CD4-positive, CD25-positive, alpha-beta regulatory T cell (primary cell): ENCODE measurements around the gene COL17A1. TPM values are rescaled to one million over a fixed set of nuclear protein-coding genes. Genes with fewer than 3 reads are reported as not detected.

ENCODE experiments used
- ATAC-seq, 2 donors: fragments of 150-1000 bp; cut with Tn5 transposase; one replicate each; pipeline ENCODE4 v1.10.0; 2021; ENCODE audit warnings: low read depth in 2 of 2, moderate number of reproducible peaks in 2 of 2, moderate library complexity in 1 of 2
- DNase-seq, 3 donors: peaks; one replicate each; pipeline versions ENCODE4 v3.0.0 to v3.0.0-alpha.2; 2012 to 2022; ENCODE audit warnings: mixed read lengths in 1 of 3
- H3K27ac ChIP-seq: one replicate; pipeline ENCODE4 v1.7.0; 2013; ENCODE audit warnings: mild to moderate bottlenecking, low read length; ENCODE audit not compliant: insufficient read depth, poor library complexity, severe bottlenecking
- H3K27me3 ChIP-seq: one replicate; pipeline ENCODE4 v1.7.0; 2013; ENCODE audit warnings: low read length; ENCODE audit not compliant: control insufficient read depth, insufficient read depth
- H3K36me3 ChIP-seq: one replicate; pipeline ENCODE4 v1.7.0; 2013; ENCODE audit warnings: mild to moderate bottlenecking, low read length, moderate library complexity; ENCODE audit not compliant: control insufficient read depth, insufficient read depth
- H3K4me1 ChIP-seq: 2 replicates; pipeline ENCODE4 v1.7.0; 2013; ENCODE audit warnings: mild to moderate bottlenecking, low read length; ENCODE audit not compliant: insufficient read depth, control insufficient read depth, poor library complexity, severe bottlenecking
- H3K4me3 ChIP-seq: one replicate; pipeline ENCODE4 v1.7.0; 2013; ENCODE audit warnings: low read depth, mild to moderate bottlenecking, low read length, moderate library complexity
- H3K9me3 ChIP-seq, 2 experiments: 1 replicate in 1 of 2; 2 replicates in 1 of 2; pipeline ENCODE4 v1.7.0; 2013; ENCODE audit warnings: low read length in 2 of 2, mild to moderate bottlenecking in 1 of 2, moderate library complexity in 1 of 2; ENCODE audit not compliant: control insufficient read depth in 2 of 2
- H3K27ac Mint-ChIP-seq, 3 donors: one replicate each; pipeline ENCODE4 v1.8.0; 2020 to 2022; ENCODE audit warnings: mild to moderate bottlenecking in 3 of 3, mixed read lengths in 3 of 3, moderate library complexity in 2 of 3
- H3K27me3 Mint-ChIP-seq: one replicate; pipeline ENCODE4 v1.8.0; 2022; ENCODE audit warnings: mild to moderate bottlenecking, mixed read lengths
- H3K36me3 Mint-ChIP-seq: one replicate; pipeline ENCODE4 v1.8.0; 2020; ENCODE audit warnings: mixed read lengths
- H3K4me1 Mint-ChIP-seq, 4 donors: one replicate each; pipeline ENCODE4 v1.8.0; 2020 to 2022; ENCODE audit warnings: mixed read lengths in 4 of 4, mild to moderate bottlenecking in 1 of 4
- H3K4me3 Mint-ChIP-seq, 4 donors: one replicate each; pipeline ENCODE4 v1.8.0; 2020 to 2022; ENCODE audit warnings: mild to moderate bottlenecking in 4 of 4, mixed read lengths in 4 of 4, moderate library complexity in 3 of 4
- H3K9me3 Mint-ChIP-seq, 7 donors: one replicate each; pipeline ENCODE4 v1.8.0; 2020 to 2022; ENCODE audit warnings: mixed read lengths in 7 of 7, mild to moderate bottlenecking in 3 of 7, moderate library complexity in 2 of 7
- polyA plus RNA-seq, 4 donors: library from polyadenylated mRNA; unstranded; fragments of 300-500 nt; fragmentation: Illumina TruSeq; gene quantifications; one replicate each; pipeline ENCODE4 v1.2.3, GENCODE V29; 2021
- total RNA-seq: library from RNA; stranded (reverse); gene quantifications from one replicate; pipeline ENCODE4 v1.2.3, GENCODE V29; 2022

Gene COL17A1
- total RNA-seq (not detected), polyA plus RNA-seq (under 1 TPM in 1 of 4 donors, not detected in 3; 0.24 TPM)

GRCh38 chr10:104085801-104086400, at the start of gene COL17A1:
Gene COL17A1, minus strand, starts transcription at chr10:104085880. Its CDS starts 5,207 bp downstream, at chr10:104080673.
- peaks cover 0 to 1% (median 0%) of the 10 kb centered on the region in 4 donors for H3K4me1 Mint-ChIP-seq
- H3K27ac ChIP-seq: no peak within 1 kb of the TSS
- no peaks in the 10 kb centered on the region for H3K36me3 Mint-ChIP-seq
- H3K4me3 Mint-ChIP-seq: no peak within 1 kb of the TSS
- peaks cover 8% of the 10 kb centered on the region for H3K27me3 Mint-ChIP-seq
- no peak within 1 kb of the TSS for H3K4me3 ChIP-seq
- no peaks in the 10 kb centered on the region for H3K9me3 Mint-ChIP-seq
- no peaks in the 10 kb centered on the region for H3K9me3 ChIP-seq
- peaks cover 3% of the 10 kb centered on the region for H3K27me3 ChIP-seq
- no peaks in the 10 kb centered on the region for H3K36me3 ChIP-seq
- ATAC-seq (no peak), DNase-seq (no peak)
- no peaks in the 10 kb centered on the region for H3K4me1 ChIP-seq
- H3K27ac Mint-ChIP-seq: no peak within 1 kb of the TSS

- H3K9me3 Mint-ChIP-seq: no peaks in the 10 kb centered on the region
- Histone ChIP-seq H3K9me3 (no peaks in the 10 kb centered on the region), H3K4me1 (no peaks in the 10 kb centered on the region), H3K27ac (no peak overlapping the region), H3K27me3 (peaks cover 9% of the 10 kb centered on the region), H3K36me3 (peaks cover 4% of the 10 kb centered on the region), H3K4me3 (no peak overlapping the region)
- peaks cover 0 to 11% (median 5%) of the 10 kb centered on the region in 4 donors for H3K4me1 Mint-ChIP-seq
- no peak overlapping the region for H3K4me3 Mint-ChIP-seq
- peaks cover 21% of the 10 kb centered on the region for H3K27me3 Mint-ChIP-seq
- ATAC-seq (no peak), DNase-seq (no peak)
- peaks cover 15% of the 10 kb centered on the region for H3K36me3 Mint-ChIP-seq
- H3K27ac Mint-ChIP-seq: no peak overlapping the region
Measured at GRCh38 chr10:104130041-104130440, 44.4 kb upstream of the COL17A1 start.

GRCh38 chr10:104128214-104128613, 42.5 kb upstream of the COL17A1 start:
- peaks cover 7 to 21% (median 13%) of the 10 kb centered on the region in 4 donors for H3K4me1 Mint-ChIP-seq

GRCh38 chr10:104127411-104127810, 41.7 kb upstream of the COL17A1 start:
- Histone ChIP-seq H3K27me3 (no peaks in the 10 kb centered on the region), H3K4me1 (peaks cover 8% of the 10 kb centered on the region), H3K4me3 (no peak overlapping the region), H3K27ac (no peak overlapping the region), H3K9me3 (no peaks in the 10 kb centered on the region), H3K36me3 (peaks cover 4% of the 10 kb centered on the region)
- Mint-ChIP-seq H3K4me3 (no peak overlapping the region), H3K4me1 (peaks cover 14 to 28% (median 18%) of the 10 kb centered on the region in 4 donors), H3K27ac (no peak overlapping the region), H3K27me3 (peaks cover under 1% of the 10 kb centered on the region), H3K36me3 (peaks cover 11% of the 10 kb centered on the region), H3K9me3 (no peaks in the 10 kb centered on the region)
- peak in 1 of 3 donors; percentile 33 for DNase-seq
- no peak for ATAC-seq

More at GRCh38 chr10:104128214-104128613, 42.5 kb upstream of the COL17A1 start:
- DNase-seq: no peak
- Histone ChIP-seq H3K27me3 (no peaks in the 10 kb centered on the region), H3K4me3 (no peak overlapping the region), H3K9me3 (no peaks in the 10 kb centered on the region), H3K27ac (no peak overlapping the region), H3K4me1 (peaks cover 2% of the 10 kb centered on the region), H3K36me3 (peaks cover 4% of the 10 kb centered on the region)
- H3K27ac Mint-ChIP-seq: no peak overlapping the region
- ATAC-seq: no peak
- peaks cover 7% of the 10 kb centered on the region for H3K27me3 Mint-ChIP-seq
- peaks cover 11% of the 10 kb centered on the region for H3K36me3 Mint-ChIP-seq
- H3K4me3 Mint-ChIP-seq: no peak overlapping the region
- no peaks in the 10 kb centered on the region for H3K9me3 Mint-ChIP-seq

GRCh38 chr10:104123397-104123796, 37.7 kb upstream of the COL17A1 start:
- Histone ChIP-seq H3K27ac (no peak overlapping the region), H3K4me1 (peaks cover 17% of the 10 kb centered on the region)

GRCh38 chr10:104122225-104123107, 36.8 kb upstream of the COL17A1 start:
- H3K4me1 ChIP-seq: peaks cover 17% of the 10 kb centered on the region
- Mint-ChIP-seq H3K27ac (peak overlapping the region; percentile 97 to 98 (median 98)), H3K9me3 (peaks cover 0 to 2% (median 0%) of the 10 kb centered on the region in 7 donors), H3K27me3 (peaks cover 10% of the 10 kb centered on the region), H3K4me3 (peak overlapping the region; percentile 95 to 100 (median 98)), H3K4me1 (peaks cover 19 to 36% (median 27%) of the 10 kb centered on the region in 4 donors), H3K36me3 (peaks cover 11% of the 10 kb centered on the region)
- peak overlapping the region; percentile 96 for H3K4me3 ChIP-seq
- H3K36me3 ChIP-seq: peaks cover 4% of the 10 kb centered on the region
- DNase-seq (no peak), ATAC-seq (no peak)
- no peaks in the 10 kb centered on the region for H3K27me3 ChIP-seq
- no peaks in the 10 kb centered on the region for H3K9me3 ChIP-seq
- peak overlapping the region; percentile 99 for H3K27ac ChIP-seq

More at GRCh38 chr10:104123397-104123796, 37.7 kb upstream of the COL17A1 start:
- H3K27me3 ChIP-seq: no peaks in the 10 kb centered on the region
- Mint-ChIP-seq H3K9me3 (peaks cover 0 to 2% (median 0%) of the 10 kb centered on the region in 7 donors), H3K27me3 (peaks cover 6% of the 10 kb centered on the region), H3K4me3 (peak overlapping the region; percentile 51 to 100 (median 97)), H3K27ac (peak overlapping the region in 2 of 3 donors; percentile 54 to 82), H3K36me3 (peaks cover 11% of the 10 kb centered on the region), H3K4me1 (peaks cover 19 to 37% (median 28%) of the 10 kb centered on the region in 4 donors)
- H3K9me3 ChIP-seq: no peaks in the 10 kb centered on the region
- ATAC-seq: no peak
- H3K4me3 ChIP-seq: no peak overlapping the region
- peak in 1 of 3 donors; percentile 47 for DNase-seq
- peaks cover 4% of the 10 kb centered on the region for H3K36me3 ChIP-seq

GRCh38 chr10:104121485-104122224, 36.0 kb upstream of the COL17A1 start, which contains the start of gene SFR1:
Gene SFR1, plus strand, starts transcription at chr10:104122171. Its CDS starts 13 bp downstream, at chr10:104122184.
- Mint-ChIP-seq H3K27me3 (peaks cover 10% of the 10 kb centered on the region), H3K27ac (peak within 1 kb of the TSS; percentile 97 to 98 (median 98)), H3K4me1 (peaks cover 19 to 32% (median 26%) of the 10 kb centered on the region in 4 donors), H3K9me3 (peaks cover 0 to 2% (median 0%) of the 10 kb centered on the region in 7 donors), H3K4me3 (peak within 1 kb of the TSS; percentile 95 to 100 (median 98)), H3K36me3 (peaks cover 11% of the 10 kb centered on the region)
- Histone ChIP-seq H3K9me3 (no peaks in the 10 kb centered on the region), H3K27ac (peak within 1 kb of the TSS; percentile 99), H3K4me3 (peak within 1 kb of the TSS; percentile 96), H3K36me3 (peaks cover under 1% of the 10 kb centered on the region), H3K27me3 (no peaks in the 10 kb centered on the region), H3K4me1 (peaks cover 17% of the 10 kb centered on the region)
- DNase-seq: peak; percentile 98 to 99 (median 99)
- ATAC-seq: peak; percentile 94 to 95
